Mucosa of descending colon (tissue), 3 donors: ENCODE data around the gene STING1. TPM values are rescaled to one million over a fixed set of nuclear protein-coding genes. Genes with fewer than 3 reads are reported as not detected.
A peak's percentile ranks its signal among the peaks of the same experiment; 100 is the strongest.

ENCODE experiments used
- ATAC-seq: fragments of 200-7000 bp; cut with Tn5 transposase; one replicate; pipeline ENCODE4 v1.9.1; 2020; ENCODE audit warnings: mild to moderate bottlenecking, moderate library complexity
- DNase-seq, 3 donors: peaks; one replicate each; pipeline ENCODE4 v3.0.0-alpha.2; 2020
- H3K36me3 ChIP-seq: fragments of 200-600 bp; one replicate; pipeline ENCODE4 v1.8.0; 2021; ENCODE audit warnings: low read depth, mild to moderate bottlenecking
- H3K4me1 ChIP-seq: fragments of 200-600 bp; one replicate; pipeline ENCODE4 v1.8.0; 2021; ENCODE audit warnings: low read depth, mild to moderate bottlenecking
- H3K4me3 ChIP-seq: fragments of 200-600 bp; one replicate; pipeline ENCODE4 v1.8.0; 2021; ENCODE audit warnings: mild to moderate bottlenecking
- H3K9me3 ChIP-seq: fragments of 200-600 bp; one replicate; pipeline ENCODE4 v1.8.0; 2021; ENCODE audit warnings: mild to moderate bottlenecking
- intact Hi-C, 2 donors: fragments of 100-400 bp; cut with DNase I in 1 of 2; cut with micrococcal nuclease in 1 of 2; formaldehyde crosslinking; loops; one replicate each; pipeline versions ENCODE4 v1.11.0 to v1.11.1; 2022; cut with DNase I, micrococcal nuclease
- total RNA-seq, 3 donors: library from RNA; stranded (reverse); fragmentation: NEBNext Ultra II Directional in 2 of 3; extraction: Animal tissue kit (Norgen Biotek cat#: 25700) in 2 of 3; gene quantifications; one replicate each; pipeline versions ENCODE4 v1.2.1 to v1.2.4, GENCODE V29; 2021 to 2023
- TF ChIP-seq, protein P1 (sequence below): fragments of 200-600 bp; IDR thresholded peaks from one replicate; pipeline ENCODE4 v1.8.0; 2022; ENCODE audit warnings: antibody characterized with exemption, mild to moderate bottlenecking
- donor health status: DM: no; HTN: no; CAD: no; lungs with moderate emphysema.
- donor health status: DM: no; HTN: no; CAD: no.
- donor health status: DM: no; HTN: yes; CAD: no.

The STING1 gene
- total RNA-seq, 3 donors from 2014 or later: 27.0 to 63.3 (median 31.1) TPM

DNA sequence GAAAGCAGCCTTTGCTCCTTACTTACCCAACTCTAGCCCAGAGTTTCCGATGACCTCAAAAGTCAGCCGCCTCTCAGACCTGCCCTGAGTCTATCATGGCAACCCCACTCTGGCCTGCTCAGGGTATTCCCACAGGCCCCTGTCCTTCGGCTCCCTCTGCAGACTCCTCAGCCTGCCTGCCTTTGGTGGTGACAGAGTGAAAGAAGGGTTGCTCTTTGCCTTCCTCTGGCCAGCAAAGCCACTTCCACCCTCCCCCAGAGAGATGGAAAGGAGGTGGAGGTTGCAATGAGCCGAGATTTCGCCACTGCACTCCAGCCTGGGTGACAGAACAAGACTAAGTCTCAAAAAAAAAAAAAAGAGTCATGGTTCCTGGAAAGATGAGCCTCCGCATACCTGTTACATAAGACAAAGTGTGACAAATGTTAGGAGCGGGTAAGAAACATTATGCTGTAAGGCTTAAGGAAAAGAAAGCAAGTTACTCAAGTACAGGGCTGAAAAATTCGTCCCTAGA, 14.1 kb downstream of the STING1 start:
- intact Hi-C loops: no loop called here
- ATAC-seq (peak; percentile 28), DNase-seq (no peak)
- no peaks in the 10 kb centered on the region for H3K9me3 ChIP-seq
- no peaks in the 10 kb centered on the region for H3K36me3 ChIP-seq
- H3K4me1 ChIP-seq: peaks cover 3% of the 10 kb centered on the region
- H3K4me3 ChIP-seq: no peak overlapping the region
- TF ChIP-seq, protein P1, sequence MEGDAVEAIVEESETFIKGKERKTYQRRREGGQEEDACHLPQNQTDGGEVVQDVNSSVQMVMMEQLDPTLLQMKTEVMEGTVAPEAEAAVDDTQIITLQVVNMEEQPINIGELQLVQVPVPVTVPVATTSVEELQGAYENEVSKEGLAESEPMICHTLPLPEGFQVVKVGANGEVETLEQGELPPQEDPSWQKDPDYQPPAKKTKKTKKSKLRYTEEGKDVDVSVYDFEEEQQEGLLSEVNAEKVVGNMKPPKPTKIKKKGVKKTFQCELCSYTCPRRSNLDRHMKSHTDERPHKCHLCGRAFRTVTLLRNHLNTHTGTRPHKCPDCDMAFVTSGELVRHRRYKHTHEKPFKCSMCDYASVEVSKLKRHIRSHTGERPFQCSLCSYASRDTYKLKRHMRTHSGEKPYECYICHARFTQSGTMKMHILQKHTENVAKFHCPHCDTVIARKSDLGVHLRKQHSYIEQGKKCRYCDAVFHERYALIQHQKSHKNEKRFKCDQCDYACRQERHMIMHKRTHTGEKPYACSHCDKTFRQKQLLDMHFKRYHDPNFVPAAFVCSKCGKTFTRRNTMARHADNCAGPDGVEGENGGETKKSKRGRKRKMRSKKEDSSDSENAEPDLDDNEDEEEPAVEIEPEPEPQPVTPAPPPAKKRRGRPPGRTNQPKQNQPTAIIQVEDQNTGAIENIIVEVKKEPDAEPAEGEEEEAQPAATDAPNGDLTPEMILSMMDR: no peak

DNA sequence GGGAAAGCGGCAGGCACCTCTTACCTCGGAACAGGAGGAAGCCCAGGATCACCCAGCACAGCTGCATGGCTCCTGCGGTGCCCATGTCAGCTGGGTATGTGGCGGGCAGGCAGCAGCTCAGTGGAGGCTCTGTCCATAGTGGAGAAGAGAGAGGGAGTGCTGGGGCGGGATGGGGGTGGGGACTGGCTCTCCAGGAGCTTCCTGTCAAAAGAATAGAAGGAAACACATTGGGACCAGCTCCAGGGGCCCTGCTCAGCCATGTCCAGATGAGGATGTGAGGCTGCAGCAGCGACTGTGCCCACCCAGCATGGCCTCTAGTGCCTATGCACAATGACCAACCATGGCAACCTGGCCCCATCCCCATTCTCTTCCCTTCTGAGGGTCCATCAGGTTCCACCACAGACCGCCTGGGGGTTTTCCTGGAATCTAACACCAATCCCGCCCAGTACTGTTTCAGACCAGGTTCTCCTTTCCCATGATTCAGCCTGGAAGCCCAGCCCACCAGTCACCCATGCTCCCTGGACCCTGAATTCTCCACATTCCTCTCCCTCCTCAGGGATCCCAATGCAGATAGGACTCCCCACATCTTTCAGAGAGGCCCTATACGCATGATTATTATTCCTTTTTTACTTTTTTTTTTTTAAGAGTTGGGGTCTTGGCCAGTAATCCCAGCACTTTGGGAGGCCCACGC, 19.8 kb downstream of the STING1 start, which contains the start of gene ECSCR:
TSS of gene ECSCR (minus strand) at position 158 of the 691 bp plus-strand sequence. CDS start at position 85, 73 bp downstream.
- no peaks in the 10 kb centered on the region for H3K36me3 ChIP-seq
- DNase-seq: peak in 1 of 3 donors; percentile 36
- peaks cover 9% of the 10 kb centered on the region for H3K4me1 ChIP-seq
- intact Hi-C loops: no loop called here
- no peaks in the 10 kb centered on the region for H3K9me3 ChIP-seq
- H3K4me3 ChIP-seq: no peak within 1 kb of the TSS
- TF ChIP-seq, protein P1: no peak
- ATAC-seq: no peak

DNA sequence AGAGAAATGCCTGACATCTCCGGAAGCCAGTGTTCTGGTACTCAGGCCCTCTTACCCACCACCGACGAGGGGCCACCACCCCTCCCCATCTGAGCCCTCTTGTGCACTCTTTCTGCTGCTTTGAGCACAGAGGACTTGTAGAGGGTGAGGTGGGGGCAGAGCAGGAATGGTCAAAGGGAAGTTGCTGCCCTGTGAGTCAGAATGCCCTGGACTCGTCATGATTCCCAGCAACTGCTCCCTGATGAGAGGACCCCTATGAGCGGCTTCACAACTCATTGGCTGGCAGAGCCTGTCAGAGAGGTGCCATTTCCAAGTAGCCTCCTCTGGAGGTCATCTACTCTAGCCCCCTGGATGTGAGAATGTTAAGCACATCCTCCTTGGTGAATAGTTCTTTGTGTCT, 20.9 kb downstream of the STING1 start:
- Histone ChIP-seq H3K9me3 (no peaks in the 10 kb centered on the region), H3K36me3 (no peaks in the 10 kb centered on the region), H3K4me1 (peaks cover 9% of the 10 kb centered on the region), H3K4me3 (no peak overlapping the region)
- DNase-seq (peak in 1 of 3 donors; percentile 15), ATAC-seq (no peak)
- TF ChIP-seq, protein P1: no peak
- intact Hi-C loops: no loop called here

DNA sequence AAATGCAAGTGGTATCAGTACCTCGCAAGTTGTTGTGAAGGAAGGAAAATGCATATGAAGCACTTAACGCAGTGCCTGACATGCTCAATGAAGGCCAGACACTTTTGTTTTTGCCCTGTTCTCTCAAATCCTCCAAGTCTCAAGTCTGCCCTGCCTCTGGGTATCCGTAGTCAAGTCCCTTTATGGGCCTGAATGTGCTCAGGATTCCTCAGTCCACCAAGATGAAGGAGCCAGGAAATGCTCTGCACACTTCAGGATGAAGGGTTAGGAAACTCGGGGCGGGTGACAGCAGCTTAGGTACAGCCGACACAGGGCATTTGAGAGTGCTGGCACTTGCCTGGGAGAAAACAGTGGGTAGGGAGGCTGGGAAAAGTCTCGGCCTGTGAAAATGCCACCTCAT, 21.4 kb downstream of the STING1 start:
- TF ChIP-seq, protein P1: no peak
- Histone ChIP-seq H3K4me3 (no peak overlapping the region), H3K36me3 (no peaks in the 10 kb centered on the region), H3K9me3 (no peaks in the 10 kb centered on the region), H3K4me1 (peaks cover 9% of the 10 kb centered on the region)
- intact Hi-C loops: no loop called here
- DNase-seq (no peak), ATAC-seq (no peak)

DNA sequence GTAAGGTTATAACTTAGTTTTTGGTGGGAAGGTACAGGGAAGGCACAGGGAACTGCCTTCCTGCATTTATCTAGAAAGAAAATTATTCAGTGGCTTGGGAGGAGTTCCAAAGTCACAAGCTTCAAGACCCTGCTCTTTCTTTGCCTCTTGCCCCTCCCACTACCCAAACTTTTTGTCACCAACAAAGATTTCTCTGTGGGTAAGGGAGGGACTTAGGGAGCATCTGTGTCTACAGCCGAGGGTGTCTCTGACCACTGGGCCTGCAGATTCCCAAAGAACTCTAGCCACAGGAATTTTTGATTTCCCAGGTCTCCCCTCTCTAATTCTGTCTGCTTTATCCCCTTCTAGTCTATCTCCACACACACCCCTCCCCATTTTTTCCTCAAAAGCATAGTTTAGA, 22.1 kb downstream of the STING1 start:
- DNase-seq (no peak), ATAC-seq (no peak)
- intact Hi-C loops: no loop called here
- Histone ChIP-seq H3K4me1 (peaks cover 9% of the 10 kb centered on the region), H3K9me3 (no peaks in the 10 kb centered on the region), H3K36me3 (no peaks in the 10 kb centered on the region), H3K4me3 (no peak overlapping the region)
- TF ChIP-seq, protein P1: no peak
